Lower lobe of right lung (tissue), 2 donors: Measurements from ENCODE around the gene AMMECR1. TPM values are rescaled to one million over a fixed set of nuclear protein-coding genes. Genes with fewer than 3 reads are reported as not detected.
"Not testable (repeated sequence)": the region's sequence is repeated elsewhere in the genome, so short reads cannot be mapped to it uniquely, and the experiment has no call there.

Source experiments
- ATAC-seq, 2 donors: fragments of 200-7000 bp; cut with Tn5 transposase; one replicate each; pipeline ENCODE4 v1.9.1; 2020 to 2022; ENCODE audit warnings: mild to moderate bottlenecking in 2 of 2, moderate library complexity in 2 of 2
- DNase-seq: peaks from one replicate; pipeline ENCODE4 v3.0.0-alpha.2; 2020
- H3K27ac ChIP-seq: fragments of 200-600 bp; one replicate; pipeline ENCODE4 v1.8.0; 2022
- H3K27me3 ChIP-seq: fragments of 200-600 bp; one replicate; pipeline ENCODE4 v1.8.0; 2022; ENCODE audit warnings: low read depth
- H3K36me3 ChIP-seq: fragments of 200-600 bp; one replicate; pipeline ENCODE4 v1.8.0; 2022; ENCODE audit warnings: mild to moderate bottlenecking
- H3K4me1 ChIP-seq: fragments of 200-600 bp; one replicate; pipeline ENCODE4 v1.8.0; 2022
- H3K4me3 ChIP-seq: fragments of 200-600 bp; one replicate; pipeline ENCODE4 v1.8.0; 2022; ENCODE audit warnings: mild to moderate bottlenecking
- H3K9me3 ChIP-seq: fragments of 200-600 bp; one replicate; pipeline ENCODE4 v1.8.0; 2022
- intact Hi-C: fragments of 100-400 bp; cut with DNase I; formaldehyde crosslinking; loops from one replicate; pipeline ENCODE4 v1.11.0; 2022
- total RNA-seq: library from RNA; stranded (reverse); fragmentation: NEBNext Ultra II Directional; extraction: Animal tissue kit (Norgen Biotek cat#: 25700); gene quantifications from one replicate; pipeline ENCODE4 v1.2.1, GENCODE V29; 2021
- TF ChIP-seq, protein P1 (sequence below): fragments of 200-600 bp; IDR thresholded peaks from one replicate; pipeline ENCODE4 v1.8.0; 2022; ENCODE audit warnings: antibody characterized with exemption, mild to moderate bottlenecking
- donor health status: DM: no; HTN: yes; CAD: no; lungs with severe emphysema.

AMMECR1 gene
- total RNA-seq, 1 donor from 2014 or later = 6.5 TPM

DNA sequence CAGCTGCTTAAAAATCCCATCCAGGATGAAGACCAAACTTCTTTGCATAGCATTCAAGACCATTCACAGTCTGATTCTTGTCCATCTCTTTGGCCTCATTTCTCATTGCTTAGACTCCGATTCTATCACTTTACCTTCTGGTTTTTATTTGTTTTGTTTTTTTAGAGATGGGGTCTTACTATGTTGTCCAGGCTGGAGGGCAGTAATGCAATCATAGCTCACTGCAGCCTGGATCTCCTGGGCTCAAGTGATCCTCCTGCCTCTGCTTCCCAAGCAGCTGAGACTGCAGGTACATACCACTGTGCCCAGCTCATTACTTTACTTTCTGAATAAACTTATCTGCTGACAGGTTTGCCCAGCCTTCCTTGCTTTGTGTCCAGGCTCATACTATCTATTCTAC lies 162.1 kb downstream of the AMMECR1 start:
- Histone ChIP-seq H3K27ac (no peak overlapping the region), H3K36me3 (peaks cover 3% of the 10 kb centered on the region), H3K4me3 (no peak overlapping the region), H3K9me3 (no peaks in the 10 kb centered on the region), H3K4me1 (no peaks in the 10 kb centered on the region), H3K27me3 (no peaks in the 10 kb centered on the region)
- DNase-seq (no peak), ATAC-seq (no peak)
- TF ChIP-seq, protein P1, sequence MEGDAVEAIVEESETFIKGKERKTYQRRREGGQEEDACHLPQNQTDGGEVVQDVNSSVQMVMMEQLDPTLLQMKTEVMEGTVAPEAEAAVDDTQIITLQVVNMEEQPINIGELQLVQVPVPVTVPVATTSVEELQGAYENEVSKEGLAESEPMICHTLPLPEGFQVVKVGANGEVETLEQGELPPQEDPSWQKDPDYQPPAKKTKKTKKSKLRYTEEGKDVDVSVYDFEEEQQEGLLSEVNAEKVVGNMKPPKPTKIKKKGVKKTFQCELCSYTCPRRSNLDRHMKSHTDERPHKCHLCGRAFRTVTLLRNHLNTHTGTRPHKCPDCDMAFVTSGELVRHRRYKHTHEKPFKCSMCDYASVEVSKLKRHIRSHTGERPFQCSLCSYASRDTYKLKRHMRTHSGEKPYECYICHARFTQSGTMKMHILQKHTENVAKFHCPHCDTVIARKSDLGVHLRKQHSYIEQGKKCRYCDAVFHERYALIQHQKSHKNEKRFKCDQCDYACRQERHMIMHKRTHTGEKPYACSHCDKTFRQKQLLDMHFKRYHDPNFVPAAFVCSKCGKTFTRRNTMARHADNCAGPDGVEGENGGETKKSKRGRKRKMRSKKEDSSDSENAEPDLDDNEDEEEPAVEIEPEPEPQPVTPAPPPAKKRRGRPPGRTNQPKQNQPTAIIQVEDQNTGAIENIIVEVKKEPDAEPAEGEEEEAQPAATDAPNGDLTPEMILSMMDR = no peak
- intact Hi-C loops = loop anchor here (5.0 kb wide), 1 partner anchor 252 kb away; no protein-coding TSS in a partner anchor

DNA sequence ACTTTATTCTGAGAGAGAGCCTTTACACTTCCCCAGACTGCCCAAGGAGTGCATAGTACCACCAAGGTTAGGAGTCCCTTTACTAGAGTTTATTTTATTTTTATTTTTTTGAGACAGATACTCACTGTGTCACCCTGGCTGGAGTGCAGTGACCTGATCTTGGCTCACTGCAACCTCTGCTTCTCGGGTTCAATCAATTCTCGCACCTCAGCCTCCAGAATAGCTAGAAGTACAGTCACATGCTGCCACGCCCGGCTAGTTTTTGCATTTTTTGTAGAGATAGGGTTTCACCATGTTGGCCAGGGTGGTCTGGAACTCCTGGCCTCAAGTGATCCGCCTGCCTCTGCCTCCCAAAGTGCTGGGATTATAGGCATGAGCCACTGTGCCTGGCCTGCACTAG lies 163.6 kb downstream of the AMMECR1 start:
- H3K4me1 ChIP-seq, H3K36me3 ChIP-seq, H3K27ac ChIP-seq, ATAC-seq, intact Hi-C loops, H3K27me3 ChIP-seq, DNase-seq, H3K9me3 ChIP-seq, H3K4me3 ChIP-seq: not testable (repeated sequence)

DNA sequence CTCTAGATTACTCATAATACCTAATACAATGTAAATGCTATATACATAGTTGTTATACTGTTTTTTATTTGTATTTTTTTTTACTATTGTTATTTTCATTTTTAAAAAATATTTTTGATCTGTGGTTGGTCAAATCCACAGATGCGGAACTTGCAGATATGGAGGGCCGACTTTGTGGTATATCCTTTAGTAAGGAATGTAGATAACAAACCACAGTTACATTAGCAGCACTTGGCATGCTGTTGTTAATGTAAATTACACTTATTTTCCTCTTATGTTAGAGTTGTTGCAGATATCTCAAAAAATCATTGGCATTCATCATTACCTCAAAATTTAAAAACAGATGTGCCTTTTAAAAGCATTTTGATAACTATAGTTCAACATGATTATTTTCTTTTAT lies 164.0 kb downstream of the AMMECR1 start:
- TF ChIP-seq, protein P1 = no peak
- H3K9me3 ChIP-seq = no peaks in the 10 kb centered on the region
- no peak overlapping the region for H3K4me3 ChIP-seq
- H3K4me1 ChIP-seq = no peaks in the 10 kb centered on the region
- H3K36me3 ChIP-seq = peaks cover 3% of the 10 kb centered on the region
- ATAC-seq (no peak), DNase-seq (no peak)
- H3K27ac ChIP-seq = no peak overlapping the region
- intact Hi-C loops = no loop called here
- H3K27me3 ChIP-seq = no peaks in the 10 kb centered on the region

DNA sequence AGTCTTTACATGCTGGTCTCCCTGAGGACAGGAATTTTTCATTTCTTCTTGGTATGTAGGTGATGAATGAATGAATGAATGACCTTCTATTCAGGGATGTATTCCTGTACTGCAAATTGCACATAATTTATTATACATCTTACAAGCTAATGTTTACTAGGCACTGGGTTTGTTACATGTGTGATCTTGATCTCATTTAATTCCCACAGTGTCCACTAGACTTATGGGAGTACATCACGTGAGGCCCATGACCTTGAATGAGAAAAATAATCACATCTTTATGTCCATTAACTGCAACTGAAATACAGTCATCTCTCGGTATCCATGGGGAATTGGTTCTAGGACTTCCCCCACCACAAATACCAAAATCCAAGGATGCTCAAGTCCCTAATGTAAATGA lies 164.6 kb downstream of the AMMECR1 start:
- H3K36me3 ChIP-seq = peaks cover 3% of the 10 kb centered on the region
- H3K9me3 ChIP-seq = no peaks in the 10 kb centered on the region
- ATAC-seq = no peak
- TF ChIP-seq, protein P1 = no peak
- no peaks in the 10 kb centered on the region for H3K4me1 ChIP-seq
- H3K27me3 ChIP-seq = no peaks in the 10 kb centered on the region
- no peak for DNase-seq
- no peak overlapping the region for H3K4me3 ChIP-seq
- H3K27ac ChIP-seq = no peak overlapping the region
- intact Hi-C loops = no loop called here

DNA sequence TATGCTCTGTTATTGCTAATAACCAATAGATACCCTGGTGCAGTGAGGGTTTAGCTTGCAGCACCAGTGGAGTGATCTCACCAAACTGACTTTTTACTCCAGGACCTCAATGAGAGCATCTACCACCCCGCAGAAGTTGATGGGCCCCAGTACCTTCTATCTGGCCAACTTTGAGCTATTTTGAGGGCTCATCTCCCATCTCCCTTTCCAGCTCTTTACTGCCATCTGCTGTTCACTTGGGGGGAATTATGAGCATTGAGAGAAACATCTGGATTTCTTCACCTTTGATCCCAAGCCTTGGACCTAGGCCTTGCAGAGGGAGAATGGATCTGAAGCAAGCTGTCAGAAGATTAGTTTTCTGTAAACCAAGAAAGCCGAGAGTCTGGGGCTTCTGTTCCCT lies 171.4 kb downstream of the AMMECR1 start:
- DNase-seq (no peak), ATAC-seq (peak; percentile 66 to 78)
- intact Hi-C loops = no loop called here

DNA sequence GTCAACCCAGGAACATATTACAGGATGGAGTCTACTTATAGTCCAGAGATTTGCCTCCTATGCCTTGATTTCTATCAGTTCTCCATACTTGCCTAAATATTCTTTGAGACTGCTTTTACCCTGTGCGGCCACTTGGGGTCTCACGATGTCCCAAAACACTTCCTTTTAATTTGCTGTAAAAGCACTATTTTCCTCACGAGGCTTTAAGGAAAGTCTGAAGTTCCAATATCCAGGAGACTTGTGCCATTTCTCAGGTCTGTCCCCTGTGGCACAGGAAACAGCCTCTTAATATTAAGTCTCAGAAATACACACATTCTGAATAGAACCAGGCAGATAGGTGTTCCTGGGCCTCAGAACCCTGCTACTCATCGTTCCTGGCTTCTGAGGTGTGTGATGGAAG lies 172.0 kb downstream of the AMMECR1 start:
- no peak overlapping the region for H3K27ac ChIP-seq
- H3K4me1 ChIP-seq = peaks cover 6% of the 10 kb centered on the region
- TF ChIP-seq, protein P1 = peak; percentile 49
- no peak overlapping the region for H3K4me3 ChIP-seq
- intact Hi-C loops = no loop called here
- H3K27me3 ChIP-seq = no peaks in the 10 kb centered on the region
- H3K9me3 ChIP-seq = no peaks in the 10 kb centered on the region
- DNase-seq (no peak), ATAC-seq (peak; percentile 70 to 82)
- H3K36me3 ChIP-seq = no peaks in the 10 kb centered on the region

More for the DNA sequence above, 171.4 kb downstream of the AMMECR1 start:
- Histone ChIP-seq H3K36me3 (no peaks in the 10 kb centered on the region), H3K27me3 (no peaks in the 10 kb centered on the region), H3K4me3 (no peak overlapping the region), H3K27ac (no peak overlapping the region), H3K4me1 (peaks cover 6% of the 10 kb centered on the region), H3K9me3 (no peaks in the 10 kb centered on the region)
- TF ChIP-seq, protein P1 = peak; percentile 51
